Body of pancreas (tissue), 4 donors: Measurements from ENCODE around the gene PRND. TPM values are rescaled to one million over a fixed set of nuclear protein-coding genes. Genes with fewer than 3 reads are reported as not detected.

ENCODE experiments used
- ATAC-seq: fragments of 150-250 bp; one replicate; pipeline ENCODE4 v1.9.1; 2016
- DNase-seq, 4 donors: peaks; one replicate each; pipeline ENCODE4 v3.0.0-alpha.2; 2019
- H3K27ac ChIP-seq, 4 donors: fragments of 200-600 bp; sonication (generic); 1 replicate in 3 of 4; 2 replicates in 1 of 4; pipeline versions ENCODE4 v1.5.1 to v1.6.1; 2016 to 2019; ENCODE audit warnings: mild to moderate bottlenecking in 1 of 4, mixed read lengths in 1 of 4, moderate library complexity in 1 of 4
- H3K27me3 ChIP-seq, 2 donors: fragments of 200-600 bp; sonication (generic); one replicate each; pipeline ENCODE4 v1.6.0; 2016; ENCODE audit warnings: mild to moderate bottlenecking in 1 of 2
- H3K36me3 ChIP-seq, 2 donors: fragments of 200-600 bp; sonication (generic); replicated peaks in 1 of 2; 2 replicates each; pipeline ENCODE4 v1.5.1; 2016; ENCODE audit warnings: low read depth in 2 of 2; ENCODE audit not compliant: insufficient read depth in 1 of 2
- H3K4me1 ChIP-seq: fragments of 200-600 bp; sonication (generic); one replicate; pipeline ENCODE4 v1.6.0; 2016
- H3K4me3 ChIP-seq, 2 donors: fragments of 200-600 bp; sonication (generic); 1 replicate in 1 of 2; 2 replicates in 1 of 2; pipeline ENCODE4 v1.5.1; 2016 to 2019
- H3K9me3 ChIP-seq, 3 donors: fragments of 200-600 bp; sonication (generic); 1 replicate in 2 of 3; 2 replicates in 1 of 3; pipeline ENCODE4 v1.5.1; 2016
- POLR2A ChIP-seq, 3 donors: fragments of 450-650 bp; IDR thresholded peaks; one replicate each; pipeline ENCODE4 v1.6.1; 2016; ENCODE audit warnings: antibody characterized with exemption in 3 of 3, mild to moderate bottlenecking in 2 of 3
- WGBS, 2 donors: methylation state at CpG; one replicate each; pipeline ENCODE4 v1.1.5; 2017; 5-methylcytosine and 5-hydroxymethylcytosine counted together
- intact Hi-C: fragments of 100-400 bp; cut with DNase I; formaldehyde crosslinking; loops from one replicate; pipeline ENCODE4 v1.15.1; 2023
- total RNA-seq, 2 donors: library from RNA; depleted of rRNA; stranded (reverse); fragments of >200 nt; gene quantifications; one replicate each; pipeline ENCODE4 v1.1.0, GENCODE V29; 2016
- TF ChIP-seq, protein P1 (sequence below), 7 experiments: fragments of 450-650 bp in 4 of 7; fragments of 200-600 bp in 3 of 7; sonication (generic) in 3 of 7; IDR thresholded peaks; one replicate each; pipeline ENCODE4 v1.5.1; 2016 to 2019; ENCODE audit warnings: antibody characterized with exemption in 7 of 7

The PRND gene
- total RNA-seq, 2 donors from 2014 or later = not detected

- Histone ChIP-seq H3K36me3 (no peaks in the 10 kb centered on the region), H3K9me3 (no peaks in the 10 kb centered on the region), H3K27ac (no peak overlapping the region), H3K4me3 (no peak overlapping the region), H3K27me3 (no peaks in the 10 kb centered on the region), H3K4me1 (peaks cover 5% of the 10 kb centered on the region)
- 73 to 79% methylated on average over 10 of the region's 10 CpGs for WGBS, 2 donors
- intact Hi-C loops = no loop called here
- ATAC-seq (no peak), DNase-seq (no peak)
- TF ChIP-seq, protein P1, sequence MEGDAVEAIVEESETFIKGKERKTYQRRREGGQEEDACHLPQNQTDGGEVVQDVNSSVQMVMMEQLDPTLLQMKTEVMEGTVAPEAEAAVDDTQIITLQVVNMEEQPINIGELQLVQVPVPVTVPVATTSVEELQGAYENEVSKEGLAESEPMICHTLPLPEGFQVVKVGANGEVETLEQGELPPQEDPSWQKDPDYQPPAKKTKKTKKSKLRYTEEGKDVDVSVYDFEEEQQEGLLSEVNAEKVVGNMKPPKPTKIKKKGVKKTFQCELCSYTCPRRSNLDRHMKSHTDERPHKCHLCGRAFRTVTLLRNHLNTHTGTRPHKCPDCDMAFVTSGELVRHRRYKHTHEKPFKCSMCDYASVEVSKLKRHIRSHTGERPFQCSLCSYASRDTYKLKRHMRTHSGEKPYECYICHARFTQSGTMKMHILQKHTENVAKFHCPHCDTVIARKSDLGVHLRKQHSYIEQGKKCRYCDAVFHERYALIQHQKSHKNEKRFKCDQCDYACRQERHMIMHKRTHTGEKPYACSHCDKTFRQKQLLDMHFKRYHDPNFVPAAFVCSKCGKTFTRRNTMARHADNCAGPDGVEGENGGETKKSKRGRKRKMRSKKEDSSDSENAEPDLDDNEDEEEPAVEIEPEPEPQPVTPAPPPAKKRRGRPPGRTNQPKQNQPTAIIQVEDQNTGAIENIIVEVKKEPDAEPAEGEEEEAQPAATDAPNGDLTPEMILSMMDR (IDR thresholded peaks at IDR 0.05) = no peak
- no peak for TF ChIP-seq POLR2A (IDR thresholded peaks at IDR 0.05)
Observed at GRCh38 chr20:4763261-4763660, 41.6 kb downstream of the PRND start.

DNA sequence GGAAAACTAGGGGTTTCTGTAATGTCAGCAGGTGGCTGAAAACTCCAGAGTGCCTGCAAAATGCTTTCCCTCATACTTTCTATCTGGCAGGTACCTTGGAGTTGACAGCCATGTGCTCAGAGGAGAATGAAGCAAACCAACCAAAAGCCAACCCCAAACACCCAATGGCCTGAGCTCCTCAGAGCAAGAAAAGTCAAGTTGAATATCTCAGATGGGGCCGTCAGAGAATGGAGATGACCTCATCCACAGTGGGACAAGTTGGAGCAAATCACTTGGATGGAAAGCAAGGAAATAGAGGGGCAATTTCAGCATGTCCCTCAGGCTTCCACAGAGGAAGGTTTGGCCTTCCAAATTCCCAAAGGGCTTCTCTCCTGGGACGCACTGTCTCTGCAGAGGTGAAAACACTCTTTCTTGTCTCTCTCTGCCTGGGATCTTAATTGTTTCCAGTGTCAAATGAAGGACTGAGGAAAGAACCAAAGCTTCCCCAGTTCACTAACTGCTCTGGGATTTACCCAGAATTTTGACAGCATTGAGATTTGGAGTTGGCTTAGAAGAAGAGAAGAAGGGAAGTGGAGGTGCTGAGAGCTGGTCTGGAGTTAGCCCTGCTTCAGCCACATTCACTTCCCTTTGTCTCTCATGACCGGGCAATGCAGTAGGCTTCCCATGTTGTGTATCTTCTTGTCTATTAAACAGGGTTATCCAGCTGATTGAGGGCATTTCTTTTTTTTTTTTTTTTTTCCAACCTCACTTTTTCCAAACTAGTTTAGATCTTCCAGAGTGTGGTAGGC, 42.2 kb downstream of the PRND start:
- 54 to 80% methylated on average over 3 of the region's 3 CpGs for WGBS, 2 donors
- TF ChIP-seq, protein P1 (IDR thresholded peaks at IDR 0.05) = no peak
- no peak for TF ChIP-seq POLR2A (IDR thresholded peaks at IDR 0.05)
- H3K4me3 ChIP-seq = no peak overlapping the region

DNA sequence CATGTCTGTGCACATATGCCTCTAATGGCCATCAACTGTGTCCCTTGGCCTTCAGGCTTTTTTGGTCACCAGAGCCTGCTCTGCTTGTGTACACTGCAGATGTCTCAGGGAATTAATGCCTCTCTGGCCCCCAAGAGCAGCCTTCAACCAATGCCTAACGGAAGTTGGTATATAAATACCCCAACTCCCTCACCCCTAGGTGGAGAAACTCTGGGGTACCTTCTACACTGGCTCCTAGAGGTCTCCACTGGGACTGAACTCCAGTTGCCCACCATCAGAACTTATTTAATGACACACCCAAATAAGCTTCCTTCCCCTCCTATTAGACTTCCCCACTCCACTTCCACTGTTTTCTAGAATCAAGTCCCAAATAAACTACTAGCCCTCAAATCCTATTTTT, 43.1 kb downstream of the PRND start:
- Histone ChIP-seq H3K4me1 (peaks cover 5% of the 10 kb centered on the region), H3K27ac (no peak overlapping the region), H3K4me3 (no peak overlapping the region), H3K36me3 (no peaks in the 10 kb centered on the region), H3K27me3 (no peaks in the 10 kb centered on the region), H3K9me3 (no peaks in the 10 kb centered on the region)
- TF ChIP-seq, protein P1 (IDR thresholded peaks at IDR 0.05) = no peak
- no peak for TF ChIP-seq POLR2A (IDR thresholded peaks at IDR 0.05)
- intact Hi-C loops = no loop called here
- ATAC-seq (no peak), DNase-seq (no peak)
- WGBS, 2 donors = 37 to 100% methylated on average over 1 of the region's 1 CpG

More for the DNA sequence above, 42.2 kb downstream of the PRND start:
- peaks cover 5% of the 10 kb centered on the region for H3K4me1 ChIP-seq
- no peaks in the 10 kb centered on the region for H3K27me3 ChIP-seq
- no peak for ATAC-seq
- H3K36me3 ChIP-seq = no peaks in the 10 kb centered on the region
- H3K27ac ChIP-seq = no peak overlapping the region
- intact Hi-C loops = no loop called here
- no peaks in the 10 kb centered on the region for H3K9me3 ChIP-seq
- DNase-seq = peak in 1 of 4 donors; percentile 40

GRCh38 chr20:4765681-4766080, 44.0 kb downstream of the PRND start:
- intact Hi-C loops = no loop called here
- 85 to 100% methylated on average over 1 to 3 of the region's 3 CpGs for WGBS, 2 donors
- no peak for ATAC-seq

More at GRCh38 chr20:4765681-4766080, 44.0 kb downstream of the PRND start:
- Histone ChIP-seq H3K4me1 (peaks cover 5% of the 10 kb centered on the region), H3K36me3 (no peaks in the 10 kb centered on the region), H3K4me3 (no peak overlapping the region), H3K27me3 (no peaks in the 10 kb centered on the region), H3K27ac (no peak overlapping the region), H3K9me3 (no peaks in the 10 kb centered on the region)
- DNase-seq = no peak
- TF ChIP-seq, protein P1 (IDR thresholded peaks at IDR 0.05) = no peak
- no peak for TF ChIP-seq POLR2A (IDR thresholded peaks at IDR 0.05)
